ENCODE results near the gene TBC1D22B.

TBC1D22B gene

DNA sequence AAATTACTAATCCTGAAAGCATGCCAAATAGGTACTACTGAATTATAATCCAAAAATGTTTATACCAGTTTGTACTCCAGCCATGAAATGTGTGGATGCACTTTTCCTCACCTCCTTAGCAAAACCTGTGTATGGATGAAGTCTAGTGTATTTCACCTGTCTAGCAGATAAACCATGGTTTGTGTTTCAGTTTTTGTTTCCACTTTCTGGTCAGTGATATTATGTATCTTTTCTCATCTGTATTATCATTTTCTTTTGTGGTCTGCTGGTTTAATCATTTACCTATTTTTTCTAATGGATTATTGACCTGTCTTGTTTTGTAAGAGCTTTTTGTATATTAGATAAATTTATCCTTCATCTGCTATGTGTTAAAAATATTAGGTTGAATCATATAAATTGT is 41.4 kb downstream of the TBC1D22B start:
- Histone ChIP-seq H3K36me3 (peaks cover 59% of the 10 kb centered on the region), H3K4me3 (ENCODE audit: low read depth in 1 of 2, low read length in 1 of 2) (no peak overlapping the region), H3K27me3 (no peaks in the 10 kb centered on the region), H3K27ac (no peak overlapping the region), H3K4me1 (ENCODE audit: control insufficient read depth in 1 of 2, insufficient read depth in 1 of 2, low read depth in 1 of 2, low read length in 1 of 2) (no peaks in the 10 kb centered on the region), H3K9me3 (no peaks in the 10 kb centered on the region)
- TF ChIP-seq, protein P1, sequence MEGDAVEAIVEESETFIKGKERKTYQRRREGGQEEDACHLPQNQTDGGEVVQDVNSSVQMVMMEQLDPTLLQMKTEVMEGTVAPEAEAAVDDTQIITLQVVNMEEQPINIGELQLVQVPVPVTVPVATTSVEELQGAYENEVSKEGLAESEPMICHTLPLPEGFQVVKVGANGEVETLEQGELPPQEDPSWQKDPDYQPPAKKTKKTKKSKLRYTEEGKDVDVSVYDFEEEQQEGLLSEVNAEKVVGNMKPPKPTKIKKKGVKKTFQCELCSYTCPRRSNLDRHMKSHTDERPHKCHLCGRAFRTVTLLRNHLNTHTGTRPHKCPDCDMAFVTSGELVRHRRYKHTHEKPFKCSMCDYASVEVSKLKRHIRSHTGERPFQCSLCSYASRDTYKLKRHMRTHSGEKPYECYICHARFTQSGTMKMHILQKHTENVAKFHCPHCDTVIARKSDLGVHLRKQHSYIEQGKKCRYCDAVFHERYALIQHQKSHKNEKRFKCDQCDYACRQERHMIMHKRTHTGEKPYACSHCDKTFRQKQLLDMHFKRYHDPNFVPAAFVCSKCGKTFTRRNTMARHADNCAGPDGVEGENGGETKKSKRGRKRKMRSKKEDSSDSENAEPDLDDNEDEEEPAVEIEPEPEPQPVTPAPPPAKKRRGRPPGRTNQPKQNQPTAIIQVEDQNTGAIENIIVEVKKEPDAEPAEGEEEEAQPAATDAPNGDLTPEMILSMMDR (IDR thresholded peaks at IDR 0.05), result no peak

DNA sequence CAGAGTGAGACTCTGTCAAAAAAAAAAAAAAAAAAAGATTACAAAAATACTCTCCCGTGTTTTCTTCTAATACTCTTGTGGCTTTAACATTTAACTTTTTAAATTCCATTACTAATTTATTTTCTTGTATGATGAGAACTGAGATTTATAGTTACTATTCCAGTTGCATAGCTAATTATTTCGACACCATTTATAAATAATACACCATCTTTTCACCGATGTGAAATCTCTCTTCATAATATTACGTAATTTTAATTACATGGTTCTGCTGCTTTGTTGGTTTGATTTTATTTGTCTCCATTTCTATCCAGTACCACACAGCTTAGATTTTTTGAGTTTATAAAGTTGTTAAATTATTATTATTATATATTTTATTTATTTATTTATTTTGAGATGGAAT is 42.4 kb downstream of the TBC1D22B start:
- H3K27me3 ChIP-seq, result no peaks in the 10 kb centered on the region
- peaks cover 57% of the 10 kb centered on the region for H3K36me3 ChIP-seq
- H3K27ac ChIP-seq, result no peak overlapping the region
- TF ChIP-seq, protein P1 (IDR thresholded peaks at IDR 0.05), result no peak
- H3K9me3 ChIP-seq, result no peaks in the 10 kb centered on the region
- H3K4me1 ChIP-seq (ENCODE audit: control insufficient read depth in 1 of 2, insufficient read depth in 1 of 2, low read depth in 1 of 2, low read length in 1 of 2), result no peaks in the 10 kb centered on the region
- no peak overlapping the region for H3K4me3 ChIP-seq (ENCODE audit: low read depth in 1 of 2, low read length in 1 of 2)

DNA sequence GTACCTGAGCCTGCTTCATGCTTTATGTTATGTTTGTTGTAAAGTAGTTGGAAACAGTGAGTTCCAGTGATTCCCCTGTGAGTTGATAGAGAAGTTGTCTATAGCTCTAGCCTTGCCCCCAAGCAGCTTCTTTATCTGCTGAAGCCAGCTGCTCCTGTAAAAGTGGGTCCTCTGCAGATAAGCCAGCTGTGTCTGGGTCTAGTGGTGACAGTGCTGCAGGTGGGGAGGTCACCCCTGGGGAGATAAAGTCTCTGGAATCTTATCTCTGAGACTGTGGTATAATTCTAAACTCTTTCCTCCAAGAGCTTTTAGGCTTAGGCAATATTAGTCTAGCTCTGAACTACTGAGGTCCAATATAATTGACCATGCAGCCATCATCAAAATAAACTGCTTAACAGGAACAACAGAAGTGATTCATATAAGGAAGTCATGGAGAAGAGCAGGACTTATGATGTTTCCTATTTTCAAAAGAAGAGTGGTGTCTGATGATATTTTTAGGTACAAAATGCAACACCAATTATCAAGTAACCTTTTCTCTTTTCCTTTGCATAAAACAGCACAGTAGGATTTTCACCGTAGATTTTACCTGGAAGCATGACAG is 44.6 kb downstream of the TBC1D22B start:
- Histone ChIP-seq H3K4me1 (ENCODE audit: control insufficient read depth in 1 of 2, insufficient read depth in 1 of 2, low read depth in 1 of 2, low read length in 1 of 2) (no peaks in the 10 kb centered on the region), H3K27ac (no peak overlapping the region), H3K9me3 (no peaks in the 10 kb centered on the region), H3K27me3 (no peaks in the 10 kb centered on the region), H3K4me3 (ENCODE audit: low read depth in 1 of 2, low read length in 1 of 2) (no peak overlapping the region), H3K36me3 (peaks cover 52% of the 10 kb centered on the region)
- TF ChIP-seq, protein P1 (IDR thresholded peaks at IDR 0.05), result no peak

DNA sequence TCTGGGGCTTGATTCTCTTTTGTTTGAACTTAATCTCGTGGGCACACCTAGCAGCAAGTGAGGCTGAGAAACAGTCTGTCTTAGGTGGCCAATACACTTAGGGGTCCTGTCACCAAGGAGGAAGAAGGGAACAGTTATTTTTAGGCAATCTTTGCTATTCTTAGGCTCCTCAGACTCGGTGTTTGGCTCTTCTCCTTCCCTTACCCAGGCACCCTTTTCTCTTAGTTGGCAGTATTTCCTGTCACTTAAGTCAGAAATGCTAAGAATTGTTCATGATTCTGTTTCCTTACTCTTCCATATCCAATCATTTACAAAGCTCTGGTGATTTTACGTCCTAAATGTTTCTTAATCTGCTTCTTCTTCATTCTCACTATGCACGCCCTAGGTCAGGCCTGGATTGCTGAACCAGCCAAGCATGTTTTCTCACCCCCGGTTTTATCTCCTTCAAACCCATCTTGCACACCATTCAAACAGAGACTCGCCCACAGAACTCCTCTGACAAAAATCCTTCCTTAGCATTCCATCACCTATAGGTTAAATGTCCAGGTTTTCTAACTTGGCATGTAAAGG is 45.6 kb downstream of the TBC1D22B start:
- Histone ChIP-seq H3K9me3 (no peaks in the 10 kb centered on the region), H3K27ac (no peak overlapping the region), H3K4me3 (ENCODE audit: low read depth in 1 of 2, low read length in 1 of 2) (no peak overlapping the region), H3K27me3 (no peaks in the 10 kb centered on the region), H3K4me1 (ENCODE audit: control insufficient read depth in 1 of 2, insufficient read depth in 1 of 2, low read depth in 1 of 2, low read length in 1 of 2) (no peaks in the 10 kb centered on the region), H3K36me3 (peaks cover 61% of the 10 kb centered on the region)
- TF ChIP-seq, protein P1 (IDR thresholded peaks at IDR 0.05), result no peak

DNA sequence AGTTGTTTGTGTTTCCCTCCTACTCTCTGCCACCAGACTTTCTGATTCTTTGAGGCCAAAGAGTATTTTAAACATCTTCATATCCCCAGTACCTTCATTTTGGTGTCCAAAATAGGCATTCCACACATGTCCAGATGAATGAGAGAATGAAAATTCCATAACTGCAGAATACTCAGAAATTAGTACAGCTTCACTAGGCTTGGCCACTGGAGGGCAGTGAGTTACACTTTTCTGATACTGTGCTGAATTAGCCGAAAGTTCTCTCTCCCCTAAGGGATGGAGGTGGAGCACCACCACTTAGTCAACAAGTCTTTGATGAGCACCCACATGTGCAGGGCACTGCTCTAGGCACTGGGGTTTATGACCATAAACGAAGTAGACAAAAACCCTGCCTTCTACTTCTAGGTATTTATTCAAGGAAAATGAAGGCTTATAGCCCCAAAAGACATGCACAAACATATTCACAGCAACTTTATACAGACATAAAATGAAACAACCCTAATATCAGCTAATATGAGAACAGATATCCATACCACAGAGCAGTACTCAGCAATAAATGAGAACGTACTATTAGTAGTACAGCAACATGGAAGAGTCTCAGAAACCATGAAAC is 46.4 kb downstream of the TBC1D22B start:
- Histone ChIP-seq H3K4me1 (ENCODE audit: control insufficient read depth in 1 of 2, insufficient read depth in 1 of 2, low read depth in 1 of 2, low read length in 1 of 2) (no peaks in the 10 kb centered on the region), H3K27me3 (no peaks in the 10 kb centered on the region), H3K4me3 (ENCODE audit: low read depth in 1 of 2, low read length in 1 of 2) (no peak overlapping the region), H3K9me3 (no peaks in the 10 kb centered on the region), H3K27ac (no peak overlapping the region), H3K36me3 (peaks cover 63% of the 10 kb centered on the region)
- TF ChIP-seq, protein P1 (IDR thresholded peaks at IDR 0.05), result no peak

Measured in neutrophil (primary cell).